Lower leg skin (tissue), 3 donors: ENCODE measurements around the gene TFPI.

ENCODE experiments used
- CTCF ChIP-seq, 3 donors: fragments of 450-650 bp; IDR thresholded peaks; one replicate each; pipeline ENCODE4 v1.5.1; 2016; ENCODE audit warnings: antibody characterized with exemption in 3 of 3, mild to moderate bottlenecking in 3 of 3, moderate library complexity in 2 of 3
- POLR2A ChIP-seq, 2 donors: fragments of 450-650 bp; IDR thresholded peaks; one replicate each; pipeline ENCODE4 v1.6.1; 2016 to 2017; ENCODE audit warnings: antibody characterized with exemption in 2 of 2, mild to moderate bottlenecking in 1 of 2, moderate library complexity in 1 of 2

- TF ChIP-seq CTCF (IDR thresholded peaks at IDR 0.05) (no peak), POLR2A (IDR thresholded peaks at IDR 0.05) (no peak)
Observed at GRCh38 chr2:187424146-187424545, 130.1 kb downstream of the TFPI start.
